Stimulated activated CD8-positive, alpha-beta memory T cell treated with anti-CD3 and anti-CD28 coated beads, Interleukin-15, amount 100 ng/mL, for 4 hours (primary cell): ENCODE results near the gene PRKN.

Experiments
- DNase-seq, 2 donors: peaks; one replicate each; pipeline ENCODE4 v3.0.0-alpha.2; 2020; ENCODE audit warnings: low read depth in 2 of 2

Gene PRKN

GRCh38 chr6:162125659-162126058 lies 601.9 kb downstream of the PRKN start:
- DNase-seq: no peak

- no peak for DNase-seq
Measured at GRCh38 chr6:162124710-162125435, 602.7 kb downstream of the PRKN start.

- DNase-seq: no peak
Measured at GRCh38 chr6:162123797-162124196, 603.8 kb downstream of the PRKN start.

- DNase-seq: no peak
Measured at GRCh38 chr6:162119341-162119740, 608.2 kb downstream of the PRKN start.

GRCh38 chr6:162118706-162119105 lies 608.9 kb downstream of the PRKN start:
- DNase-seq: no peak

- no peak for DNase-seq
Measured at GRCh38 chr6:162116902-162117525, 610.6 kb downstream of the PRKN start.

- DNase-seq: no peak
Measured at GRCh38 chr6:162109480-162110050, 618.0 kb downstream of the PRKN start.

GRCh38 chr6:162108041-162108440 lies 619.5 kb downstream of the PRKN start:
- no peak for DNase-seq

GRCh38 chr6:162100096-162100495 lies 627.5 kb downstream of the PRKN start:
- no peak for DNase-seq

- no peak for DNase-seq
Measured at GRCh38 chr6:162099685-162100084, 627.9 kb downstream of the PRKN start.

- no peak for DNase-seq
Measured at GRCh38 chr6:162092816-162093502, 634.6 kb downstream of the PRKN start.

- DNase-seq: no peak
Measured at GRCh38 chr6:162090734-162091133, 636.8 kb downstream of the PRKN start.

GRCh38 chr6:162088091-162088490 lies 639.5 kb downstream of the PRKN start:
- DNase-seq: no peak

- DNase-seq: no peak
Measured at GRCh38 chr6:162085561-162085960, 642.0 kb downstream of the PRKN start.

GRCh38 chr6:162082520-162082919 lies 645.0 kb downstream of the PRKN start:
- no peak for DNase-seq

GRCh38 chr6:162078667-162079066 lies 648.9 kb downstream of the PRKN start:
- DNase-seq: no peak

GRCh38 chr6:162078126-162078525 lies 649.4 kb downstream of the PRKN start:
- DNase-seq: no peak

- DNase-seq: no peak
Measured at GRCh38 chr6:162076816-162077215, 650.8 kb downstream of the PRKN start.

GRCh38 chr6:162074641-162075275 lies 652.8 kb downstream of the PRKN start:
- DNase-seq: no peak

- DNase-seq: no peak
Measured at GRCh38 chr6:162070639-162071038, 656.9 kb downstream of the PRKN start.

- no peak for DNase-seq
Measured at GRCh38 chr6:162069995-162070394, 657.6 kb downstream of the PRKN start.

- DNase-seq: no peak
Measured at GRCh38 chr6:162068340-162068739, 659.2 kb downstream of the PRKN start.
